ENCODE measurements around the gene SLC13A5.
"Not testable (repeated sequence)": the region's sequence is repeated elsewhere in the genome, so short reads cannot be mapped to it uniquely, and the experiment has no call there.

The SLC13A5 gene

GRCh38 chr17:6710317-6710716, 2.9 kb downstream of the SLC13A5 start:
- DNase-seq = no peak

GRCh38 chr17:6708357-6708961, 4.7 kb downstream of the SLC13A5 start:
- DNase-seq = no peak

DNA sequence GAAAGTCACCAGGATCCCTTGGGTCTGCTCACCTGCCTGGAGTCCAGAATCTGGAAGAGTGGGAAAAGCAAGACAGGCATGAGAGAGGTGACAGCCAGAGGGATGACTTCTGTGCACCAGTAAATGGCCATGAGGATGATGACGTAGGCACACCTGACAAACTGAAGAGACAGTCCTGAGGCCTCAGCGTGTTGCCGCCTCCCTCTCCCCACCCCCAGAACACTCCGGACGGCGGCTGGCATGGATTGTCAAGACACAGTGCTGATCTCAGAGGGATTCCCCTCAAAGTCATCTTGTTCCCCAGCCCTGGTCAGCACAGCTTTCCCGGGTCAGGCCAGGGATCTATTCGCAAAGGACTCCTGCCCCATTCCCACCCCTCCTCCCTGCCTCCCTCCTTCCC, 6.2 kb downstream of the SLC13A5 start:
- no peak for DNase-seq

- no peak for DNase-seq
Observed at GRCh38 chr17:6706499-6706898, 6.7 kb downstream of the SLC13A5 start.

DNA sequence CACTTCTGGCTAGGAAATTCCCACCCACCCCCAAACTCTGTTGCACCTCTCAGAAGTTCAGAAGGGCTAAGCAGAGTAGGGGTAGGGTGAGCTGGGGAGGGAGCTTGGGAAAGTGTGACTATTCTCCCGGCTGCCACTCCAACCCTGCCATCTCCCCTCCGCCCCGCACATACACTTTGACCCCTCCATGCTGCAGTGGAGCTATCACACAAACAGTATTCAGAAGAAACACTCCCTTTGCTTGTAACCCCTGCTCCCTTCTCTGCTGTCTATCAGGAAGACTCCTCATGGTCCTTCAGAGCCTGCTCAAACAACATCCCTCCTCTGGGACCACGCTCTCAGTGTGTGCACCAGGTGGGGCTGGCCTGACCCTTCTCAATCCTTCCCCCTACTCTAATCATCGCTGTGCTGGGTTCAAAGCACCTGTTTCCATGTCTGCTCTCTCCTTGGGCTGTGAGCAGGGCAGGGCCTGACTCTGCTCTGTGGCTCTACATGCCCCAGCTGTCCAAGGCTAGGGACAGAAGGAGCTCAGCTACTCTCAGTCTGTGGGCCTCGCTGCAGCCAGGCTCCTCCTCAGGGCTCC, 8.6 kb downstream of the SLC13A5 start:
- no peak for DNase-seq

DNA sequence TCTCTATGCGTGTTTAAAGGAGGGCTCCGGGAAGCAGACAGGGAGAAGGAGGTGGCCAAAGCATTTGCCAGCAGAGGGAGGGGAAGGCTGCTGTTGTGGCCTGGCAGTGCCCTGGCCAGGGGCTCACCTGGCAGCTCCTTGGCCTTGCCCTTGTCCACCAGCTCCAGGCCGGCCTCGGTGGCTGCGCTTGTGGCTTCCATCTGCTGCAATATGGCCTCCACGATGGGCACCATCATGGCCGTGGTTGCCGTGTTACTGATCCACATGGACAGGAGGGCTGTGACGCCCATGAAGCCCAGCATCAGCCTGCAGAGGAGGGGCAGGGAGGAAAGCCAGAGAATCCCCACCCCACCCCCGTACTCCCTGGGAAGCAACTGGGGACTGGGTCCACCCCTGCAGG, 9.4 kb downstream of the SLC13A5 start:
- DNase-seq = no peak

DNA sequence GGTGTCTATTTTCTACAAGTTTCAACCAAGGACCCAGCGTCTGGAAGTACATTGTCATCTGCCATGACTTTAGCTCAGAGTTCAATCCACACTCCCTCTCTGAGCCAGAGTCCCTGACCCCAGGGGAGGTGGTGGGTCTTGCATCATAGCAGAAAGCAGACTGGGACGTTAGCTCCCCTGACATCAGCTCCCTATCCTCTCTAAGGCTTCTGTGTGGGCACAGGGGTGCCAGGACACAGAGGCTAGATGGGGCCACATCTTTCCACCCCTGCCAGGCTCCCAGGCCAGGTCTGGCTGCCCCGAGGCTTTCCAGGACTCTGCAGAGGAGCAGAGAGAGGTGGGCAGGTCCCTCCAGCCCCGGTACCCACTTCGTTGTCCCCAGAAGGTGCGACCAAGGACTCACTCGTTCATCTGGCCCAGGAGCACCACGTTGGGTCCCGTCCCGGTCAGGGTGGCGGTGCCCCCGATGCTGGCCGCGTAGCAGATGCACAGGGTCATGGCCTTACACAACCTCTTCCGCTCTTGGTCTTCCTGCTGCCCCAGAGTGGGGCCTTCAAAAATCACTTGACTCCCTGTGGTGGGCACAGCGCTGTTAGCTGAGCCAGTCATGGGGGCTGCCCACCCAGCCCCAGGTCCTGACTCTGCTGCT, 10.5 kb downstream of the SLC13A5 start:
- no peak for DNase-seq

DNA sequence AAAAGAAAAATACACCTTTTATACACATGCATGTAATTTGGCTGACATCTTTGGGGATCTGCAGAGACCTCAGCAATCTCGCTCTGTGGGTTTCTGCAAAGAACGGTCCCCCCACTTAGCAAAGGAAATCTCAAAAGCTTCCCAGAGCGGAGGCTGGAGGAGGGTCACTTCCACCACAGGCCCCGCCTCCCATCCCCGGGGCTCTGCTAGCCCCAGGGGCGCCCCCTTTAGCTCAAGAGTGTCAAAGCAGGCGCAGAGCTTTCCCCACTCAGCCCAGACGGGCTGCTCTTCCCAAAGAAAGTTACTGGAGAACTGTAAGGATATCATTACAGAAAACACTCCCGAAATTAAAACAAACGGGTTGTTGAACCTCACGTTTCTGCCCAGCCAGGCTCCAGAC, 11.4 kb downstream of the SLC13A5 start:
- DNase-seq = no peak

DNA sequence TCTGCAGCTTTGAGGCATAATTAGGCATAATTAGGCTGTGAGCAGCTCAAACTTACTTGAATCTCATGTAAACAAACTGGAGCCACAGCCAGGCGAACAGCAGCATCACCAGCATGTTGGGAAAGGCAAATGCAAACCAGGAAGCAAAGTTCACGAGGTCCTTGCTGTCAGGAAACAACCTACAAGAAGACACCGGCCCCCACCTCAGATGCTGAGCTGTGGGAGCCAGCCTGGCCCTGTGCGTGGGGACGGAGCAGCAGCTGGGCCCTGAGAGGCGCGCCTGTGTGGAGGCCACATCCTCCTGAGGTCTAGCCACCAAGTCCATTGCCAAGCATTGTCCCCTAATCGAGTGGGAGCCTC, 12.2 kb downstream of the SLC13A5 start:
- DNase-seq = no peak

- DNase-seq = no peak
Observed at GRCh38 chr17:6699997-6700947, 12.9 kb downstream of the SLC13A5 start.

GRCh38 chr17:6698004-6698403, 15.2 kb downstream of the SLC13A5 start:
- no peak for DNase-seq

DNA sequence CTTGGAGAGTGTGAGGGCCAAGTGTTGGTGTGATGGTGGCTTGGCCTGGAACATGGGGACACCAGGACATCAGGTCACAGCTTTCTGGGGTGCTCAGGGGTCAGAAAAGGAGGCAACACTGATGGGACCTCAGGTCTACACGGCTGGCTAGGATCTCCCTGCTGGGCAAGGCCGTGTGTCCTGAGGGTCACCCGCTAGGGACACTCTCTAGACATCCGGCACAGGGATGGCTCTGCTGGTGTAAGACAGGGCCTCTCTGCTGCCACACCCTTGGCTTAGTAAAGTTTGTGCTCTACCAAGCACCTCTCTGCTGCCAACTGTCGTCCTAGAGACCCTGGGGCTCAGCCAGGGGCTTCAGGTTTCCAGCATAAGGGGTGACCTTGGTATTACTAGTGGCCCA, 16.3 kb downstream of the SLC13A5 start:
- DNase-seq = no peak

GRCh38 chr17:6695565-6695964, 17.6 kb downstream of the SLC13A5 start:
- DNase-seq = no peak

- DNase-seq = no peak
Observed at GRCh38 chr17:6695051-6695450, 18.1 kb downstream of the SLC13A5 start.

- DNase-seq = not testable (repeated sequence)
Observed at GRCh38 chr17:6691958-6692357, 21.2 kb downstream of the SLC13A5 start.

- no peak for DNase-seq
Observed at GRCh38 chr17:6691546-6691945, 21.6 kb downstream of the SLC13A5 start.

DNA sequence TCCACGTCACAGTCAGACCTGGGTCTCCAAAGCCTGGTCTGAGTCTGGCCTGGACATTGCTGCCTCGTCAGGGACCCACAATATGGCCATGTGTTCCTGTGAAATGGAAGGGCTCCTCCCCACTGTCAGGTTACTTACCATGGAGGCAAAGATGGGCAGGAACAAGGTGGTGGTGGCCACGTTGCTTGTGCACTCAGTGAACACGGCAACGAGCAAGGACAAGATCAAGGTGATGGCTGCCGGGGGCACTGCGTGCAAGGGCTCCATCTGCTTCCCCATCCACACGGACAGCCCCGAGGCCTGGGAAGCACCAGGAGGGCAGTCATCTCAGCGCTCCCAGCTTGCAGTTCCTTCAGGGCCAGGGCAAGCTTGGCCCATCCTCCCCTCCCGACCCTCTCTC, 22.5 kb downstream of the SLC13A5 start:
- no peak for DNase-seq

DNA sequence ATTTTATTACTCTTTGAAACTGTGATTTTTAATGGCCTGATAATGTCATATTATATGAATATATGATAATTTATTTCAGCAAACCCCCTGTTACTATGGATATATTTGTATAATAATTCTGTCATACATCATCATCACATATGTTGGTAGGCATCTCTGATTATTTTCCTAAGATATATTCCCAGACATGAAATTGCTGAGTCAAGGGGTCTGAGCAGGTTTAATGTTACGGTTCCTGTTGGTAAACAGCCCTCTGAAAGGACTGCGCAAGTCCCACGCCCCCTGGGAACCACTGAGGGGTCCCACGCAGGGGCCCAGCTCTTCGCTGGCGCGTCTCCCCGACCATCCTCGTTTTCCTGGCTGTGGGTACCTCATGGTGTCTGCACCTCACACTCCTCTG, 24.2 kb downstream of the SLC13A5 start:
- no peak for DNase-seq

DNA sequence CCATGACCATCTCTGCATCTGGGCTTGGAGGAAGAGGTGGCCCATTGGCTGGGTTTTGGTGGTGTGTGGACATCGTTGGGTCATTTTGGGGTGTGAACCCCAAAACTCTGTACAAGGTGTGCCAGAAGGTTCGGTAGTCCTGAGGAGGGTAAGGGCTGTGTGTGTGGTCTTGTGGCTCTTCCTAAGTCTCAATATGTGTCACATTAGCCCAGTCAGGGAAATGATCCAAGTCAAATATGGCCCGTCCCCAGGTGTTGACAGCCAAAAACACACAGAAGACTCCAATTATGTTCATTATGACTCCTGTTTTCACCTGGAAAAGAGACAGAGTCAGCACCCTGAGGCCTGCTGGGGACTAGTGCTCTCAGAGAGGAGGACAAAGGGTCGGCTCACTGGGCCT, 27.1 kb downstream of the SLC13A5 start:
- no peak for DNase-seq

DNA sequence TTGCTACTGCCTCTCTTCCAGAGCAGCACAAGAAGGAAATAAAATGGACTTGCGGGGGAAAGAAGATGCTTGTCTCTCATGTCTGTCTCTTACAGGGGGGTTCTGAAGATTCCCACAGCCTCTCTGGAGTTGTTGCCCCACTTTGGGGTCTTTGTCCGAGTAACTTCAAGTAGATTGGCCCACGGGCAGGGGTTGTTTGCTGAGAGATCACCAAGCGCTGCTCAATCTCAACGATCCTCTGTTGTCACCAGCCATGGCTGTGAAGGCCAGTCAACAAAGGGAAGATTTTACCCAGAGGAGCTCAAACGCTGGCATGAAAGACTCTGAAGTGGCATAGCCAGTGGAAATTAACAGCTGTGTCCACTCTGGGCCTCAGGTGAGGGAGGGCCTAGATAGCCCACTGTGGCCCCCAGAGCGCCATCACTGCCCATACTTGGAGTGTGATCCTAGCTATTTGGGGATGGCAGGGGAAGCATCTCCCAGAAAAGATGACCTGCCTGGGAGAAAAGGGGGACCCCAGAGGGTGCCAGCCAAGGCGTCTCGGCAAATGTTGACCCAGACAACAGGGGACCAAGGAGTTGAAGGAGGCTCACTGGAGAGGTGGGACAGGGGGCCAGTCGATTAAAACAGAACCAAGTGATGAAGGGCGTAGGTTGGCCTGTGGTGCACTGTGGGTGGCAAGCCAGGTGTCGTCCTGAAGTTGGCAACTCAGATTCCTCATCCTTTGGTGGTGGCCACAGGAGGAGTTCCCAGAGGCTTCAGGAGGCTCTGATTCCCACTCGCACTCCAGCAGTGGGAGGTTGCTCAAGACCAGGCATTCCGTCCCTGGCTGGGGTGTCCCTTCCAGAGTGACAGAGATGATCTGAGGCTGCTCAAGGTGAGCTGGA, 28.0 kb downstream of the SLC13A5 start:
- no peak for DNase-seq

GRCh38 chr17:6684460-6684783, 28.7 kb downstream of the SLC13A5 start:
- no peak for DNase-seq

DNA sequence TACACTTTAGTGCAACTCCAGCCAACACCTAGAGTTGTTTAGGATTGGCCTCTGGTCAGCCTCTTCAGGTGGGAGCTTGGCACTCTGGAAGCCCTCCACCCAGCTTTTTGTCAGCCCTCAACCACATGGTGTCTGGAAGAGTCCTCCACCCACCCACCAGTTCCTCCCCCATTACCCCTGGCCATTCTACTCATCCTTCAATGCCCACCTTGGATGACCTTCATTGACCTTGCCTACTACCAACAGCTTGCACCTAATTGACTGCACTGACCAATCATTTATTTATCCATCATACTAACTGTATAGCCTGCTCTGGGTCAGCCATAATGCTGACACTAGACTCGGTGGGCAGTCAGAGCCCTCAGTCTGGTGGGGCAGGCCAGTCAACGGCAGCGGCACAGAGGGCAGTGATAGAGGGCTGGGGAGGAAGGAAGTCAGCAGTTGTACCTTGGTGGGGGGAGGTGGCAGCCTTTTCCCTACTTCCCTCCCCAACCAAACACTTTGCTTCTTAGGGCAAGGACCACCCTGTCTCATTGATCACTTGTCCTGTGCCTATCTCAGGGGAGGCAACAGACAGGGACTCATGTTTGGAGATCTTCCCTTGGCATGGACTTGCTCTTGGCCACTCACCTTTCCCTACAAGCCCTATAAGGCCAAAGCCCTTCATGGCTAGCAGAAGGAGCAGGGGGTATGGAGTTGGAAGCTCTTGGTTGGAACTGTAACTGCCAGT, 29.3 kb downstream of the SLC13A5 start:
- no peak for DNase-seq
